MM.1S (cell line): ENCODE data around the gene RASSF10.

Experiments
- EZH2 ChIP-seq: fragments of 300-600 bp; sonication (generic); optimal IDR thresholded peaks from 2 replicates; pipeline ENCODE3; 2017; ENCODE audit warnings: low read depth, mild to moderate bottlenecking, antibody characterized with exemption, low read length, mixed read lengths
- TF ChIP-seq, protein P1 (sequence below): fragments of 300-600 bp; sonication (generic); IDR thresholded peaks from 2 replicates; pipeline ENCODE4 v1.5.1; 2016; ENCODE audit warnings: antibody characterized with exemption, low read length, mixed read lengths

DNA sequence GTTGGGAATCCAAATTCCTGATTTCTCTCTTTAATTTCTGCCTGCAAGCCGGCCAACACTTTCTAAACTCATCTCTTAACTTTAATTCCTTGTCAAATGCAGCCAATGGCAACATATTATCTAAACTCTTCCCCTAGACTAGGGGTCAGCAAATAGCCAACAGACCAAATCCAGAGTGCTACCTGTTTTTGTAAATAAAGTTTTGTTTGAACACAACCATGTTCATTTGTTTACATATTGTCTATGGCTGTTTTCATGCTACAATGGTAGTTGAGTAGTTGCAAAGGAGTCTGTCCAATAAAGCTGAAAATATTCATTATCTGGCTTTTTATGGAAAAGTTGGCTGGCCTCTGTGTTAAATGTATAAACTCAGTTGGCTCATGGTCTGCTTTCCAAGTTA is 37.2 kb upstream of the RASSF10 start:
- no peak for TF ChIP-seq EZH2
- TF ChIP-seq, protein P1, sequence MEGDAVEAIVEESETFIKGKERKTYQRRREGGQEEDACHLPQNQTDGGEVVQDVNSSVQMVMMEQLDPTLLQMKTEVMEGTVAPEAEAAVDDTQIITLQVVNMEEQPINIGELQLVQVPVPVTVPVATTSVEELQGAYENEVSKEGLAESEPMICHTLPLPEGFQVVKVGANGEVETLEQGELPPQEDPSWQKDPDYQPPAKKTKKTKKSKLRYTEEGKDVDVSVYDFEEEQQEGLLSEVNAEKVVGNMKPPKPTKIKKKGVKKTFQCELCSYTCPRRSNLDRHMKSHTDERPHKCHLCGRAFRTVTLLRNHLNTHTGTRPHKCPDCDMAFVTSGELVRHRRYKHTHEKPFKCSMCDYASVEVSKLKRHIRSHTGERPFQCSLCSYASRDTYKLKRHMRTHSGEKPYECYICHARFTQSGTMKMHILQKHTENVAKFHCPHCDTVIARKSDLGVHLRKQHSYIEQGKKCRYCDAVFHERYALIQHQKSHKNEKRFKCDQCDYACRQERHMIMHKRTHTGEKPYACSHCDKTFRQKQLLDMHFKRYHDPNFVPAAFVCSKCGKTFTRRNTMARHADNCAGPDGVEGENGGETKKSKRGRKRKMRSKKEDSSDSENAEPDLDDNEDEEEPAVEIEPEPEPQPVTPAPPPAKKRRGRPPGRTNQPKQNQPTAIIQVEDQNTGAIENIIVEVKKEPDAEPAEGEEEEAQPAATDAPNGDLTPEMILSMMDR: no peak
